HG03521 (cell line): ENCODE data around the gene GIMAP2.
"Not testable (repeated sequence)": the region's sequence is repeated elsewhere in the genome, so short reads cannot be mapped to it uniquely, and the experiment has no call there.

ENCODE experiments used
- ATAC-seq: cut with Tn5 transposase; IDR thresholded peaks from one replicate; pipeline ENCODE4 v1.9.1; 2021; ENCODE audit warnings: mild to moderate bottlenecking, moderate library complexity; ENCODE audit not compliant: unreplicated experiment

The GIMAP2 gene

GRCh38 chr7:150685219-150686029 is at the start of gene GIMAP2:
GIMAP2 (plus strand) TSS chr7:150685706; CDS start chr7:150687060, 1,354 bp downstream.
- peak; percentile 89 for ATAC-seq

GRCh38 chr7:150641854-150642253 is 43.7 kb upstream of the GIMAP2 start:
- ATAC-seq = no peak

- no peak for ATAC-seq
These were observed 42.6 kb upstream of the GIMAP2 start for GRCh38 chr7:150642926-150643325.

DNA sequence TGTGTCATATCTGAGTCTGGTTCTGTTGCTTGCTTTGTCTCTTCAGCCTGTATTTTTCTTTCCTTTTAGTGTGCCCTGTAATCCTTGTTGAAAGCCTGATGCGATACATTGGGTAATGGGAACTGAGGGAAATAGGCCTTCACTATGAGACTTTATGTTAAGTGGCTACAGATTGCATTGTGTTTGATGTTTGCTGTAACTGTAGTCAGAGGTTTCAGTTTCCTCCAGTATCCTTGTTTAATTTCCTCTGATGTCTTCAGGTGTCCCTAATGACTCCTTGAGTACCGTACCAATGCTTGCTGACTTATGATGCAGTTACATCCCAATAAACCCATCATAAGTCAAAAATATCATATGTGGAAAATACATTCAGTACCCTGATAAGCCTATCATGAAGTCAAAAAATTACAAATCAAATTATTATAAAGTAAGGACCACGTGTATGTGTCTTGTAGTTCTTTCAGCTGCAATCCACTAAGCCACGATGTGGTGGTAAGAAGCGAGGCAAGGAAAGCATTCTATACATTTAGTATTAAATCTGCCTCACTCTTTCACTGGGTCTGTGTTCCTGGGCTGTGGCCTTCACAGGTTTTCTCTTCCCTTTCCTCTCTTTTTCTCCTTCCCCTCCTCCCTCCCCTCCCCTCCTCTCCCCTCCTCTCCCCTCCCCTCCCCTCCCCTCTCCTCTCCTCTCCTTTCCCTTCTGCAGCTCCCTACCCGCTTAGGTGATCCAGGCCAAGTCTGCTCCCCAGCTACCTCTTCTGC is 40.1 kb upstream of the GIMAP2 start:
- ATAC-seq = no peak

- no peak for ATAC-seq
These were observed 37.0 kb upstream of the GIMAP2 start for GRCh38 chr7:150648353-150649079.

- ATAC-seq = no peak
These were observed 36.5 kb upstream of the GIMAP2 start for GRCh38 chr7:150649080-150649385.

GRCh38 chr7:150654692-150655091 is 30.8 kb upstream of the GIMAP2 start:
- no peak for ATAC-seq

- no peak for ATAC-seq
These were observed 29.5 kb upstream of the GIMAP2 start for GRCh38 chr7:150656047-150656446.

- no peak for ATAC-seq
These were observed 28.0 kb upstream of the GIMAP2 start for GRCh38 chr7:150657526-150657925.

DNA sequence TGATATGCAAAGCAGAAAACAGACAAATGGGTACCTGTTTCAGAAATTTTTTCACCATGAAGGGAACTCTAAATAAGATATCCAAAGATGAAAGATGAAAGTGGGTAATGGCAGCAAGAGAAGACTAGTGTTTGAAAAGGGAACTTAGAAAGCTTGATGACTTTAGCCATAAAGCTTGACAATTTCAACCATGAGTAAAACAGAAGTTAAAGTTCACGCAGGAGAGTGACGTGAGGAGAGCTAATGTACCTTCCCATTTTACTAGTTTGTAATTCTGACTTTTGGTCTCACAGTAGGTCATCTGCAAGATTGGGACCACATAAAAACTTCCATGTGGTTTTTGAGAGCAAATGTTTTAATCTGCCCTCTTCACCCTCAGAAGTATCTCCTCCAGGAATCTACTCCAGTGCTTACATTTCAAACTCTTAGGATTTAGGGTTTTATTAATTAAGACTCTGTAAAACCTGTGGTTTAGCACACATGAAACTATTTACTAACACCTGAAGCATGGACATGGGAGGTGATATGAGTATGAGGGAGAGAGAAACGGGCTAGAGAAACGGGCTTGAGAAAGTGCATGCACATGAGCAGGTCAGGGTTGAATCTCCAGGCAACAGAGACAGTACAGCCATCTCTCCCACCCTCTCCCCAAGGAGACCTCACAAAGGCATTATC is 24.4 kb upstream of the GIMAP2 start:
- no peak for ATAC-seq

DNA sequence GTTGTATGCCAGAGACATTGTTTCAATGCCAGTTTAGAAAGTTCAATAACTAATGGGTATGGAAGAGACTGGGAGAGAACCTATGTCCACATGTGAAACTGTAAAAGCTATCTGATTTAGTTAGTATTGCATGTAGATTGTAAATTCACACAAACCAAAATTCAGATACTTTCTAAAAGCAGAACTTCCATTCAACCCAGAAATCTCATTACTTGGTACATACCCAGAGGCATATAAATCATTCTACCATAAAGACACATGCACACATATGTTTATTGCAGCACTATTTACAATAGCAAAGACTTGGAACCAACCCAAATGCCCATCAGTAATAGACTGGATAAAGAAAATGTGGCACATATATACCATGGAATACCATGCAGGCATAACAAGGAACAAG is 22.7 kb upstream of the GIMAP2 start:
- not testable (repeated sequence) for ATAC-seq

- peak; percentile 34 for ATAC-seq
These were observed 21.6 kb upstream of the GIMAP2 start for GRCh38 chr7:150663802-150664494.

DNA sequence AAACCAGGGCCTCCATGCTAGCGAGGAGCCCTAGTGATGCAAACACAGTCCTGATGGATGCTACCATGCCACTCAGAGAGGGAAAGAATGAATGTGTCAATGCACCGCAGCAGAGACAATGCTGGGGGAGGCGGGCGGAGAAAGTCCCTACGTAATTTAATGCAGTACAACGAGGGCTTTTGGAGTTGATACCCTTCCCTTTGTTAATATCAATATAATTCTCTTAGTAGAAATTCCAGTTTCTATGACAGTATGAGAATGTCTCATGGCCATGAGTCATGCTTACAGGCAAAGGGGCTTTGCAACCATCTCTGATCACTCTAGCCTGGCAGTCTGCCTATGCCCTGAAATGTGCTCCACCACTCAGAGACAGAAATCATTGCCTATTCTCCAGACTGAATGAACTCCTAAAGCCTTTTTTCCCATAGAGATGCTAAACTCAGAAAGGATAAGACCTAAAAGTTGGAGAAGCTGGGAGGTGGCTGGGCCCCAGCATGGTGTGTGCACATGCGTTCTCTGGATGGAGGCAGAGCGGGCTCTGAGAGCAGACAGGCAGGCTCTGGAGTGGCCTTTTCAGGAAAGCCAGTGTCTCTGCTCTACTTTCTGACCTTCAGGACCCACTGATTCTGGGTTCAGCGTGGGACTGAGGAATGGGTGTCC is 20.3 kb upstream of the GIMAP2 start:
- ATAC-seq = no peak

GRCh38 chr7:150665896-150666295 is 19.6 kb upstream of the GIMAP2 start:
- no peak for ATAC-seq

DNA sequence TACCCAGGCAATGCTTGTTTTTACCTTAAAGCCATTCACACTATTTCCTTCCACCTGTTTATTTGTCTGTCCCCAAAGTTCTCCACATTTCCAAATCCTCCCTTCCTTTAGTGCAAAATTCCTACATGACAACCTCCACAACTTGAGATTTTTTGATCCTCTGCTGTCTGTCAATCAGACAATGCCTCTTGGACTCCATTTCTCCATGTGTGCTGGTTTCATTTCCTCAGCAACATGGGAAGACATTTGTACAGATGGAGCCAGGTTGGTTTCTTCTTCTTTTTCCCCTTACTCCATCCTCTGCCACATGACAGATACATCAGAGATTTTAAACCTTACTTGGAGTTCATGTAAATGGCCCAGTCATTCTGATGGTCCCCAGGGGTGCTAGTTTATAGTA is 19.1 kb upstream of the GIMAP2 start:
- ATAC-seq = no peak

DNA sequence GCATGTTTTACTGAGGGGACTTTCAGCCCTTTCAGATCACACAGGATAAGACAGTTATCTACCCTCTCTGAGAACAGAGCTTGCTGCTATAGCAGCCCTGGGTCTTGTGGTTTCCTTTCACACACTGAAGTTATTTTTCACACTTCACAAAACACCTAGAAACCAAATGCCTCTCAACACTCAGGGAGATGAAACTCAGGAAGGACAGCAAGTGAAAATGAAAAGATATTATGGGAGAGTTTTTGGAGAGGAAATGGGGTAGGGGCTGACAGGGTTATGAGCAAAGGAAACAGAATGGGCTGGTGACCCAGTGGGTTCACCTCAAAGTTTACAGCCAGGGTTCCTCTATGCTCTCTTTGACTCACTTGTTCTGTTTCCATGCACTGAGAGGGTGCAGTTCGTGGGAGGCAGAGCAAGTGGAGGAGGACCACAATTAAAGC is 17.0 kb upstream of the GIMAP2 start:
- peak; percentile 78 for ATAC-seq

GRCh38 chr7:150668977-150669376 is 16.5 kb upstream of the GIMAP2 start:
- ATAC-seq = no peak

GRCh38 chr7:150671798-150672585 is 13.5 kb upstream of the GIMAP2 start:
- ATAC-seq = not testable (repeated sequence)

- no peak for ATAC-seq
These were observed 9.8 kb upstream of the GIMAP2 start for GRCh38 chr7:150675714-150676113.
